GM19240 (cell line): ENCODE data around the gene CFDP1.
"Not testable (repeated sequence)": the region's sequence is repeated elsewhere in the genome, so short reads cannot be mapped to it uniquely, and the experiment has no call there.

Experiments
- DNase-seq: peaks from one replicate; pipeline ENCODE4 v3.0.0; 2011; ENCODE audit warnings: low spot score; ENCODE audit not compliant: insufficient read length

Gene CFDP1

DNA sequence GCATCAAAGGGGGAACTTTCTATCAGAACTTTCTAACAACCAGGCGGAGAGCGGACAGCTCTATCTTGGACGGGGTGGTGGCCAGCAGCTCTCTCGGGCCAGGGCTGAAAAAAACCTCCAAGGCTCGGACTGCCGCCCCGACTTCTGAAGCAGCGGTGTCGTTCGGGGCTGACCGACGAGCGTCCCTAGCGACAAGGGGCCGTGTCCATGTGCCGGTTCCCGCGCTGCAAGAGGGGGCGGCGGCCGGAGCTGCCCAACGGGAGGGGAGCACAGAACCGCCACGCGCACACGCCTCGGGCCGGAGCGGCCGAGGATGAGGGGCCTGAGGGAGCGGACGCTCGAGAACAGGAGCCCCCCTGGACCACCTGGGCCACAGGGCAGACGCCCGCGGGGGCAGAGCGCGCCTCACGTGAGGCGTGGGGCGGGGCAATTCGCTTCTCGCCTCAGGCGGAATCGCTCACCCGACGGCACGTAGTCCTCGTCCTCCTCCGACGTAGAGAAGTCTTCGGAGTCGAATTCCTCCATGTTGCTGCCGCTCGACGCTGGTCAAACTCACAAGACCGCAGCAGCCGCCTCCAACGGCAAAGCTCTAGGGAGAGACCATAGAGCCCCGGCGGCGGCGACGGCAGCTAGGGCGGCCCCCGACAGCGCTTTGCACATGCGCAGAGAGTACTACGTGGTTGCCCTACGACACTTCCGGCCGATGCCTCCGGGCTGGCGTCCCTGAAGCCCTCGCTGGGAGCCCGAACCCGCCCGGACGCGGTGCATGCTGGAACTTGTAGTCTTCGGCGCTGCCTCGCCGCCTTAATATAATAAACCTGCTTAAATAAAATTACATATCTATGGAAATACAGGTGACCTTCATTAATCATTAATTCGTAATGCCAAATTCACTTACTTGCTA lies at the start of gene CFDP1:
TSS of gene CFDP1 (minus strand) at position 676 of the 904 bp plus-strand sequence. CDS start at position 525, 151 bp downstream.
- DNase-seq: peak; percentile 96

DNA sequence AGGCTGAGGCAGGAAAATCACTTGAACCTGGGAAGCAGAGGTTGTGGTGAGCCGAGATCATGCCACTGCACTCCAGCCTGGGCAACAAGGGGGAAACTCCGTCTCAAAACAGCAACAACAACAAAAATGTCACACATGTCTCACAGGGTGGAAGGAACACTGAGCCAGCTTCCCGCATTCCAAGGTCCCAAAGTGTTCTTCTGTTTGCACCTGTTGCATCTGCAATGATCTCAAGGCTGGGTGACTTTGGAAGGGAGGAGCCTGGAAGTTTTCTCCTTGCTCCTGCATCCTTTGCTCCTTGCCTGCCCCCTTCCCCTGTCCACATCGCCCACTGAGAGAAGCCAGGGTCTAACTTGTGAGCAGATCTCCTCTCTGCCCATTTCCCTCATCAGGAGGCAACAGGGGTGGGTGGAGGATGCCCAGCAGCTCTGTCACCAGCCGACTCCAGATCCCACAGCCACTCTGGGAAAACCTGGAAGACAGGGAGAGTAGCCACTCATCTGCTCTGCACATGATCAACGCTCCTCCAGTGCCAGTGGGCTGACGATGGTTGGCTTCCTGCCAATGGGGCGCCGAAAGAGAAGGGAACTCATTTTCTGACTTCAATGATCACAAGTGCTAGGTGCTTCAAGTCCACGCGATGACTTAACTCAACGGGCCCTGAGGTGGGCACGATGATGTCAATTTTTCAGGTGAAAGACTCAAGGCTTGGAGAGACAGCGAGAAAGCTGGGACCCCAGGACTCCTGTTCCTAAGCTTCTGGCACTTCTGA lies 49.3 kb upstream of the CFDP1 start:
- no peak for DNase-seq

GRCh38 chr16:75481475-75481874 lies 48.2 kb upstream of the CFDP1 start:
- DNase-seq: no peak

DNA sequence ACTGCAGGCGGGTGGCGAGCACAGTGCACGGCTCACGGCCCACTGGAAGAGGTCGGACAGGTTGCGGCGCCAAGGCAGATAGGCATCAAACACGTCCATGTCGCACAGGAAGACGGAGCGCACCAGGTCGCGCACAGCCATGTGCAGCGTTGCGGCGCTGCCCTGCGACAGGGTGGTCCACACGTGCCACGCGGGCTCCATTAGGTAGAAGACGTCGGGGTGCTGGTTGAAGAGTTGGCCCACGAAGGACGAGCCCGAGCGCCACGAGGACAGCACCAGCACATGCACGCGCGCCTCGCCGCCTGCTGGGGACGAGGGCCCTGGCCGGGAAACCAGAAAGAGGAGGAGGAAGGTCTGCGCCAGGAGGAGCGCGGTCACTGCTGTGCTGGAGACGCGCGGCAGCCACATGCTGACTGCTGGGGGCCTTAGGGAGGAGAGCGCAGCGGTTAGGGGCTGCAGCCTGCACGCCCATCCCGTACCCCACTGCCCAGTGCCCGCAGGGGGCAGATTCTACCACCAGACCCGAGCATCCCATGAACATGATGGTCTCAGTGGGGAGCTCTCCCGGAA lies 46.2 kb upstream of the CFDP1 start:
- DNase-seq: no peak

DNA sequence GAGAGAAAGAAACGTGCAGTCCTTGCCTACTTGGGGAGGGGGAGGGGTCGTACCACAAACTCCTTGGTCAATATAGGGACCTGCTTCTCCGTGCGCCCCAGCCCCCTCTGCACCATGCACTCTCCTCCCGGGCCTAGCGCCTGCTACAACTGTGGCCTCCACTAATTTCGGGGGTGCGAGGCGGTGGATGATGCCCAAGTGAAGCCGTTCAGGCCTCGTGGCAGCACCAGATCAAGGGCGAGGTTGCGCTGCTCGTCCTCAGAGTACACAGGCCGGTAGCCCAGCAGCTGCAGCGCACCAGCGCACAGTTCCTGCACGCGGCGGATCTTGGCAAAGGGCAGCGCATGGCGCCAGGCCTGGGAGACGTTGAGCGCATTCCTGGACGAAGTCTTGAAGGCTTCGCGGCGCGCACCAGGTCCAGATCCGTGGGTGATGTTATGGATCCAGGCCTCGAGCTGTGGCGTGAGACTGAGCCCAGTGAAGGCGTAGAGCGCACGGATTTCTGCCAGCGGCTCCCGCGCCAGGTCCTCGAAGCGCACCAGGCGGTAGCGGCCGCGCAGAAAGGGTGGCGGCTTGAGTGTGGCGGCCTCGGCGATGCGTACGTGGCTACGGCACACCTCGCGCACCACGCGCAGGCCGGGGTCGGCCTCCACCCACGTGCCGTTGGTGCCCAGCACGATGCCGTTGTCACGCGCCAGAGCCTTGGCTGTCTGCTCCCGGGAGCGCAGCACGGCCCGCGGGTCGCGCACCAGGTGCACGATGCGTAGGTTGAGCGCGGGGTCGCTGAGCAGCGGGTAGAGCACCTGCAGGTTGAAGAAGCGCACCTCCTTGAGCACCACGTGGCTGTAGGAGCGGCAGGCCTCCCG lies 45.4 kb upstream of the CFDP1 start:
- no peak for DNase-seq

DNA sequence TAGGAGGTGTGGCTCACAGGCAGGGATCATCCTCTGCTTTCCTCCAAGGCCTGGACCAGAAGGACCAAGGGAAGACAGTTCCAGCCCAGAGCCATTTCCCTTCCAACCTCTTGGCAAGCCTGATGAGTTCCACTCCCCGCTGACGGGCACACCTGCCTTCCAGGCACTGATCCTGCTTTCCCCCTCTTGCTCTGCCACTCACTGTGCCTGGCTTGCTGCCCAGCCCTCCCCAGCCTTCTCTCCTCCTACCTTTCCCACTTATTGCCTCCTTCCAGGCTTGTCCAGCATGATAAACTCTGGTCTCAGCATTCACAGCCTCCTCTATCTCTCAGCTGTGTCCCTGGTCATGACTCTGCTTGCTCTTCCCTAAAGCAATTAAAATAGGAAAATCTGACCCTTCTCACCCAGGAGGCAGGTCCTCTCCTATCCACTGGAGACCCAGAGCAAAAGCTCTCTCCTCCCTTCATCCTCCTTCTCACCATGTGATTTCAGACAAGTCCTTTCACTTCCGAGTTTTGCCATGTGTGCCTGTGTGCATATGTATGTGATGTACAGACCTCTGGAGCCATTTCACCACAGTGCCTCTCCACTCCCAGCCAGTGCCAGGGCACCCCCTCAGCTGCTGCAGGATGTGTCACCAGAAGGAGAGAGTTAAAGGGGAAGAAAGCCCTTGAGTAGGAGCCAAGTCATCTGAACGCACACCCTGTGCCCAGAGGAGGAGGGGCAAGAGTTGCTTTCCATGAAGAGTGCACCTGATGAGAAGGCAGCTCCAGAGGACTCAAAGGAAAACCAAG lies 44.6 kb upstream of the CFDP1 start:
- no peak for DNase-seq

DNA sequence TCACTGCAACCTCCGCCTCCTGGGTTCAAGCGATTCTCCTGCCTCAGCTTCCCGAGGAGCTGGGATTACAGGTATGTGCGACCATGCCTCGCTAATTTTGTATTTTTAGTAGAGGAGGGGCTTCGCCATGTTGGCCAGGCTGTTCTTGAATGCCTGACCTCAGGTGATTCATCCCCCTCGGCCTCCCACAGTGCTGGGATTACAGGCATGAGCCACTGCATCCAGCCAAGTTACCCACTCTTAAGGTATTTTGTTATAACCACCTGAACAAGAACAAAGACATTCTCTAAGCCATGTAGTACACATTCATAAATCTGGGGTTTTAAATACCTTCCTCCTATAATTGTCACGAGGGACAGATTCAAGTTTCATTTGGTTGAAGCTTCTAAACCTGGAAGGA lies 43.5 kb upstream of the CFDP1 start:
- DNase-seq: no peak

GRCh38 chr16:75475420-75475847 lies 42.1 kb upstream of the CFDP1 start:
- no peak for DNase-seq

DNA sequence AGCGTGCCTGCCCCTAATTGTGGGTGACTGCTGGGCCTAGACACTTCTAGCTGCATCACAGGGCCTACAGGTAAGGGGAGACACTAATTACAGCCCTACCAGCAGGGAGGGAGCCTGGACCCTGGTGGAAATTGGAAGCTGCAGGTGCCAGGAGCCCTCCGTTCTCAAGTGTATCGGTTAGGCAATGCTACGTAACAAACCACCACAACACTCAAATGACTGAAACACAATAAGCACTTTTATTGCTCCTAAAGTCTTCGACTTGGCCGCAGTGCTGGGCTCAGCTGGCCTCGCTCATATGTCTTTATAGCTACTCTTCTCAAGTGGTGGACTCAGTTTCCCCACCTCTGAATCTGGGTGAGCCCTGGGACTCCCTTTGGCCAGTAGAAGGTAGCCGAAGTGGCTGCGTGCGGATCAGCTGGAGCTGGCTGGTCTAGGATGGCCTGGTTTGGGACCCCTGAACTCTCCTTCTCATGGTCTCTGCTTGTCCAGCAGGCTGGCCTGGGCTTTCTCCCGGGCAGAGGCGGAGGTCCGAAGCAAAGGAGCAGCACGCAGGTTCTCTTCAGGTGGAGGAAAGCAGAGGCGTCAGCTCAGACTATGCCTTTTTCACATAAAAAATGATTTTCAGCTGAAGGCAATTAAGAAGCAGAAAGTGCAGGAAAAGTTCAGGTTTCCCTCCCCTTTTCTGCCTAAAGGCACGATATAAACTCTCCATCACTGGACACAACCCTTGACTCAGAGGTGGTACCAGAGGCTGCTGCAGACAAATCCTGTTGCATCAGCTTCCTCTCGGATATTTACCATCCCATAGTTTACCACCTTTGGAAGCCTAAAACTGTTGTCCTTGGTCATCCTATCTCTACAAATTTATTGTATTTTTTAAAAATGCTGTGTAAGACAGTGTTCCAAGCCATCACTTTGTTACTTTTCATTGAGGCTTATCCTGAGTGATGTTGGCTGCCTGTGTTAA lies 39.9 kb upstream of the CFDP1 start:
- DNase-seq: no peak

GRCh38 chr16:75471723-75472633 lies 38.7 kb upstream of the CFDP1 start:
- DNase-seq: peak; percentile 68

- DNase-seq: no peak
Observed at GRCh38 chr16:75466760-75467159, 33.5 kb upstream of the CFDP1 start.

GRCh38 chr16:75464122-75464918 lies 31.0 kb upstream of the CFDP1 start, which contains the start of gene TMEM170A:
Gene TMEM170A, minus strand, starts transcription at chr16:75464689. Its CDS starts 89 bp downstream, at chr16:75464600.
- peak; percentile 94 for DNase-seq

GRCh38 chr16:75463389-75464121 lies 30.3 kb upstream of the CFDP1 start:
- DNase-seq: not testable (repeated sequence)

DNA sequence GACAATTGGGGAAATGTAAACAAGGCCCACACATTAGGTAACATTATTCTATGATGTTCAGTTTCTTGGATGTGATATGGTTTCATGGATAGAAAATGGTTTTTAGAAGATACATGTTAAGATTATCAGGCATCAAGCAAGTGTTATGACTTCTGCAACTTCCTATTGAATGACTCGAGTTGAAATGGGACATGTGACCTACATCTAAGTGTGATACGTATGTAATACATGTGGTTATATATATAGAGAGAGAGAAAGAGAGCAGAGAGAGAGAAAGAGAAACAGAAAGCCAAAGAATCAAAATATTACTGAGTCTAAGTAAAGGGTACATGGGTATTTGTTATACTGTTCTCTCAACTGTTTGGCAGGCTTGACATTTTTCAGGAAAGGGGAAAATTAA lies 29.5 kb upstream of the CFDP1 start:
- no peak for DNase-seq

DNA sequence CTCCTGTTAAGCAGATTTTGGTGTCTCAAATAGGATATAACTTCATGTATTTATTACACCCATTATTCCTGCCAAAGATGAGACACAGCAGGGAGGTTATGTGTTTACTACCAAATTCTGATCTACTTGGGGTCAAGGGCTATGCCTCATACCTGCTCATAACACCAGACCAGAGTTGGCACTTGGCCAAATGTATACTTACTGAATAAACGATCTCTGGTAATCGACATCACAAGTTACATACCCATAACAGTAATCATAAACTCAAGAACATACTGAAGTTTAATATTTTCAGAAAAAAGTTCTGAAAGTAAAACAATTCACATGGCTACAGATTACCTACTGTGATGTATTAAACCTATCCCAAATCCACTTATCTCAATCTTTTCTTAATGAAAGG lies 28.3 kb upstream of the CFDP1 start:
- no peak for DNase-seq

- DNase-seq: no peak
Observed at GRCh38 chr16:75460446-75460845, 27.1 kb upstream of the CFDP1 start.
